SK-N-SH (cell line): ENCODE data around the gene UBL4B.

Experiments used
- EP300 ChIP-seq, 2 experiments: IDR thresholded peaks; 2 replicates each; pipeline versions ENCODE4 v1.4.0 to v1.6.1; 2012; ENCODE audit warnings: borderline replicate concordance in 1 of 2, low read depth in 1 of 2, low read length in 1 of 2
- JUND ChIP-seq: IDR thresholded peaks from 2 replicates; pipeline ENCODE4 v1.4.0; 2012
- MAX ChIP-seq: IDR thresholded peaks from 2 replicates; pipeline ENCODE4 v1.4.0; 2012; ENCODE audit warnings: low read depth
- MXI1 ChIP-seq: IDR thresholded peaks from 2 replicates; pipeline ENCODE4 v1.6.1; 2012; ENCODE audit warnings: mild to moderate bottlenecking, low read depth, low read length, improper control_type of control experiment
- POLR2AphosphoS5 ChIP-seq: IDR thresholded peaks from 2 replicates; pipeline ENCODE4 v1.6.1; 2012; ENCODE audit warnings: low read depth, low read length
- RAD21 ChIP-seq: IDR thresholded peaks from 2 replicates; pipeline ENCODE4 v1.6.1; 2012; ENCODE audit warnings: mild to moderate bottlenecking, low read length
- REST ChIP-seq: IDR thresholded peaks from 2 replicates; pipeline ENCODE4 v1.6.1; 2012; ENCODE audit warnings: mild to moderate bottlenecking, low read depth, low read length, moderate library complexity
- RFX5 ChIP-seq: IDR thresholded peaks from 2 replicates; pipeline ENCODE4 v1.6.1; 2012; ENCODE audit warnings: mild to moderate bottlenecking, improper control_type of control experiment, low read length
- RXRA ChIP-seq: IDR thresholded peaks from 2 replicates; pipeline ENCODE4 v1.4.0; 2012; ENCODE audit warnings: low read depth, mild to moderate bottlenecking, borderline replicate concordance
- SIN3A ChIP-seq: IDR thresholded peaks from 2 replicates; pipeline ENCODE4 v1.6.1; 2012; ENCODE audit warnings: low read depth, mild to moderate bottlenecking, low read length, moderate library complexity, borderline replicate concordance
- ZBTB33 ChIP-seq: IDR thresholded peaks from 2 replicates; pipeline ENCODE4 v1.4.0; 2012; ENCODE audit warnings: low read depth, borderline replicate concordance
- TF ChIP-seq, protein P1 (sequence below): fragments of 200-600 bp; sonication (generic); IDR thresholded peaks from 2 replicates; pipeline ENCODE4 v1.6.1; 2017; ENCODE audit warnings: antibody characterized with exemption, mild to moderate bottlenecking, moderate library complexity

- TF ChIP-seq RXRA (no peak), JUND (no peak), RAD21 (no peak), REST (no peak), POLR2AphosphoS5 (no peak), MAX (no peak), MXI1 (no peak), RFX5 (no peak), SIN3A (no peak), ZBTB33 (no peak), EP300 (IDR thresholded peaks at IDR 0.05; ENCODE audit: borderline replicate concordance in 1 of 2, low read depth in 1 of 2, low read length in 1 of 2) (no peak)
- TF ChIP-seq, protein P1, sequence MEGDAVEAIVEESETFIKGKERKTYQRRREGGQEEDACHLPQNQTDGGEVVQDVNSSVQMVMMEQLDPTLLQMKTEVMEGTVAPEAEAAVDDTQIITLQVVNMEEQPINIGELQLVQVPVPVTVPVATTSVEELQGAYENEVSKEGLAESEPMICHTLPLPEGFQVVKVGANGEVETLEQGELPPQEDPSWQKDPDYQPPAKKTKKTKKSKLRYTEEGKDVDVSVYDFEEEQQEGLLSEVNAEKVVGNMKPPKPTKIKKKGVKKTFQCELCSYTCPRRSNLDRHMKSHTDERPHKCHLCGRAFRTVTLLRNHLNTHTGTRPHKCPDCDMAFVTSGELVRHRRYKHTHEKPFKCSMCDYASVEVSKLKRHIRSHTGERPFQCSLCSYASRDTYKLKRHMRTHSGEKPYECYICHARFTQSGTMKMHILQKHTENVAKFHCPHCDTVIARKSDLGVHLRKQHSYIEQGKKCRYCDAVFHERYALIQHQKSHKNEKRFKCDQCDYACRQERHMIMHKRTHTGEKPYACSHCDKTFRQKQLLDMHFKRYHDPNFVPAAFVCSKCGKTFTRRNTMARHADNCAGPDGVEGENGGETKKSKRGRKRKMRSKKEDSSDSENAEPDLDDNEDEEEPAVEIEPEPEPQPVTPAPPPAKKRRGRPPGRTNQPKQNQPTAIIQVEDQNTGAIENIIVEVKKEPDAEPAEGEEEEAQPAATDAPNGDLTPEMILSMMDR: no peak
Observed at GRCh38 chr1:110067893-110068645, 44.2 kb upstream of the UBL4B start.
